Hematopoietic multipotent progenitor cell (in vitro differentiated cells): Measurements from ENCODE around the gene HAO1. TPM values are rescaled to one million over a fixed set of nuclear protein-coding genes. Genes with fewer than 3 reads are reported as not detected.
"Not testable (repeated sequence)": the region's sequence is repeated elsewhere in the genome, so short reads cannot be mapped to it uniquely, and the experiment has no call there.

ENCODE experiments used
- DNase-seq, 3 donors: peaks; one replicate each; pipeline ENCODE4 v3.0.0-alpha.2; 2011 to 2015; ENCODE audit warnings: low read depth in 2 of 3, low spot score in 2 of 3
- small RNA-seq: library from RNA; depleted of rRNA; stranded (forward); fragments of <200 nt; gene quantifications from one replicate; pipeline ENCODE3, GENCODE V24; 2012
- total RNA-seq: library from RNA; depleted of rRNA; stranded (reverse); fragments of >200 nt; gene quantifications from one replicate; pipeline ENCODE4 v1.2.3, GENCODE V29; 2012

Gene HAO1
- total RNA-seq, 1 donor: not detected

GRCh38 chr20:7858734-7859250 is 81.5 kb downstream of the HAO1 start:
- no peak for DNase-seq

GRCh38 chr20:7856756-7857155 is 83.5 kb downstream of the HAO1 start:
- DNase-seq: peak in 2 of 3 donors; percentile 35 to 49

- DNase-seq: no peak
These were observed 84.7 kb downstream of the HAO1 start for GRCh38 chr20:7855545-7855944.

- DNase-seq: no peak
These were observed 86.8 kb downstream of the HAO1 start for GRCh38 chr20:7853493-7853892.

GRCh38 chr20:7850775-7851490 is 89.3 kb downstream of the HAO1 start:
- no peak for DNase-seq

- DNase-seq: no peak
These were observed 90.6 kb downstream of the HAO1 start for GRCh38 chr20:7849675-7850074.

GRCh38 chr20:7848351-7848750 is 91.9 kb downstream of the HAO1 start:
- DNase-seq: no peak

GRCh38 chr20:7843613-7844012 is 96.6 kb downstream of the HAO1 start:
- DNase-seq: no peak

GRCh38 chr20:7841971-7842310 is 98.3 kb downstream of the HAO1 start:
- DNase-seq: no peak

- no peak for DNase-seq
These were observed 98.8 kb downstream of the HAO1 start for GRCh38 chr20:7841291-7841970.

GRCh38 chr20:7836076-7836475 is 104.2 kb downstream of the HAO1 start:
- no peak for DNase-seq

- not testable (repeated sequence) for DNase-seq
These were observed 105.8 kb downstream of the HAO1 start for GRCh38 chr20:7834441-7834840.

Small RNA genes lying within 50 kb of the gene (small RNA-seq; reads per million reads assigned to genes)
- gene AL021879.1: not detected

Other genes starting within 250 kb of the HAO1 start
- gene TMX4, start 79.3 kb upstream of the HAO1 start, total RNA-seq: 21.3 TPM
- 20.7 TPM for gene PLCB1, start 191.8 kb upstream of the HAO1 start, total RNA-seq